Fibroblast of lung (primary cell): ENCODE results near the gene RPL35A.

ENCODE experiments used
- EZH2 ChIP-seq: IDR thresholded peaks from 2 replicates; pipeline ENCODE4 v1.5.1; 2012; ENCODE audit warnings: low read length, control low read depth, mild to moderate bottlenecking; ENCODE audit errors: missing control alignments
- TF ChIP-seq, protein P1 (sequence below), 2 donors: IDR thresholded peaks in 1 of 2; conservative IDR thresholded peaks in 1 of 2; 1 replicate in 1 of 2; 2 replicates in 1 of 2; pipeline ENCODE4 v1.5.1; 2011 to 2012; ENCODE audit warnings: low read length in 2 of 2, control low read depth in 1 of 2, inconsistent platforms in 1 of 2, low read depth in 1 of 2, mild to moderate bottlenecking in 1 of 2

DNA sequence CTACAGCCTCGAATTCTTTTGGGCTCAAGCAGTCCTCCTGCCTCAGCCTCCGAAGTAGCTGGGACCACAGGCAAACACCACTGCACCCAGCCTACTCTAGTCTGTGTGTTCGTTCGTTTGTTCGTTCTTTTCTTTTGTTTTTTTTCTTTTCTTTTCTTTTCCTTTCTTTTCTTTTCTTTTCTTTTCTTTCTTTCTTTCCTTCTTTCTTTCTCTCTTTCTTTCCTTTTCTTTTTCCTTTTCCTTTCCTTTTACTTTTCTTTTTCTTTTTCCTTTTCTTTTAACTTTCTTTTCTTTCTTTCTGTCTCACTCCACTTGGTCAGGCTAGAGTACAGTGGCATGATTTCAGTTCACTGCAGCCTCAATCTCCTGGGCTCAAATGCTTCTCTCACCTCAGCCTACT, 46.9 kb downstream of the RPL35A start:
- TF ChIP-seq, protein P1, sequence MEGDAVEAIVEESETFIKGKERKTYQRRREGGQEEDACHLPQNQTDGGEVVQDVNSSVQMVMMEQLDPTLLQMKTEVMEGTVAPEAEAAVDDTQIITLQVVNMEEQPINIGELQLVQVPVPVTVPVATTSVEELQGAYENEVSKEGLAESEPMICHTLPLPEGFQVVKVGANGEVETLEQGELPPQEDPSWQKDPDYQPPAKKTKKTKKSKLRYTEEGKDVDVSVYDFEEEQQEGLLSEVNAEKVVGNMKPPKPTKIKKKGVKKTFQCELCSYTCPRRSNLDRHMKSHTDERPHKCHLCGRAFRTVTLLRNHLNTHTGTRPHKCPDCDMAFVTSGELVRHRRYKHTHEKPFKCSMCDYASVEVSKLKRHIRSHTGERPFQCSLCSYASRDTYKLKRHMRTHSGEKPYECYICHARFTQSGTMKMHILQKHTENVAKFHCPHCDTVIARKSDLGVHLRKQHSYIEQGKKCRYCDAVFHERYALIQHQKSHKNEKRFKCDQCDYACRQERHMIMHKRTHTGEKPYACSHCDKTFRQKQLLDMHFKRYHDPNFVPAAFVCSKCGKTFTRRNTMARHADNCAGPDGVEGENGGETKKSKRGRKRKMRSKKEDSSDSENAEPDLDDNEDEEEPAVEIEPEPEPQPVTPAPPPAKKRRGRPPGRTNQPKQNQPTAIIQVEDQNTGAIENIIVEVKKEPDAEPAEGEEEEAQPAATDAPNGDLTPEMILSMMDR (conservative IDR thresholded peaks at IDR 0.05 in 1 of 2, IDR thresholded peaks at IDR 0.05 in 1 of 2; ENCODE audit: low read depth in 1 of 2, low read length in 2 of 2): no peak
- TF ChIP-seq EZH2: no peak
